PC-3 (cell line): ENCODE measurements around the gene SLC44A3. TPM values are rescaled to one million over a fixed set of nuclear protein-coding genes. Genes with fewer than 3 reads are reported as not detected.

Experiments
- ATAC-seq: fragments of 200-7000 bp; cut with Tn5 transposase; 2 replicates; pipeline ENCODE4 v1.9.1; 2020; ENCODE audit warnings: mild to moderate bottlenecking, moderate library complexity
- BruUV-seq: library from RNA; stranded (reverse); fragments of 400-500 nt; replicated peaks from 2 replicates; lab custom pipeline; 2021; lab: Mats Ljungman, UMichigan
- CTCF ChIA-PET: fragments of 300-600 bp; sonication (Branson Sonifier 250); formaldehyde crosslinking; loops from one replicate; lab custom pipeline; 2022; ENCODE audit warnings: antibody characterized with exemption; lab: Charles Lee
- POLR2A ChIA-PET: fragments of 300-600 bp; sonication (Branson Sonifier 250); formaldehyde crosslinking; loops from one replicate; lab custom pipeline; 2022; ENCODE audit warnings: antibody characterized with exemption; ENCODE audit not compliant: unreplicated experiment; lab: Charles Lee
- DNase-seq: peaks from one replicate; pipeline ENCODE4 v3.0.0-alpha.2; 2015
- H2AFZ ChIP-seq: fragments of 300-600 bp; sonication (generic); 2 replicates; pipeline ENCODE4 v1.6.0; 2016; ENCODE audit warnings: antibody characterized with exemption, low read length
- H3F3A ChIP-seq: fragments of 300-600 bp; sonication (generic); one replicate; pipeline ENCODE4 v1.6.0; 2017; ENCODE audit warnings: antibody characterized with exemption, low read length, control low read depth, mild to moderate bottlenecking; ENCODE audit not compliant: unreplicated experiment
- H3K27ac ChIP-seq: fragments of 300-600 bp; sonication (generic); 2 replicates; pipeline ENCODE4 v1.5.1; 2016; ENCODE audit warnings: mild to moderate bottlenecking, low read length
- H3K27me3 ChIP-seq: fragments of 300-600 bp; sonication (generic); 2 replicates; pipeline ENCODE4 v1.6.1; 2016; ENCODE audit warnings: low read length, mixed read lengths
- H3K36me3 ChIP-seq: fragments of 300-600 bp; sonication (generic); 2 replicates; pipeline ENCODE4 v1.6.1; 2016; ENCODE audit warnings: low read depth, mixed run types, low read length, mixed read lengths
- H3K4me1 ChIP-seq: fragments of 300-600 bp; sonication (generic); 2 replicates; pipeline ENCODE4 v1.5.1; 2016; ENCODE audit warnings: low read length; ENCODE audit not compliant: insufficient read depth
- H3K4me2 ChIP-seq: fragments of 300-600 bp; sonication (generic); 2 replicates; pipeline ENCODE4 v1.6.0; 2016; ENCODE audit warnings: low read length
- H3K4me3 ChIP-seq: fragments of 300-600 bp; sonication (generic); 2 replicates; pipeline ENCODE4 v1.5.1; 2016; ENCODE audit warnings: mild to moderate bottlenecking, low read length, mixed read lengths
- H3K79me2 ChIP-seq: fragments of 300-600 bp; sonication (generic); 2 replicates; pipeline ENCODE4 v1.6.1; 2017; ENCODE audit warnings: low read length, mixed read lengths
- H3K9ac ChIP-seq: fragments of 300-600 bp; sonication (generic); 2 replicates; pipeline ENCODE4 v1.6.0; 2016; ENCODE audit warnings: mild to moderate bottlenecking, low read length
- H3K9me2 ChIP-seq: fragments of 300-600 bp; sonication (generic); replicated peaks from 2 replicates; pipeline ENCODE4 v1.6.1; 2016; ENCODE audit warnings: mixed run types, low read length, mixed read lengths
- H3K9me3 ChIP-seq: fragments of 300-600 bp; sonication (generic); 2 replicates; pipeline ENCODE4 v1.6.1; 2016; ENCODE audit warnings: low read length, mixed read lengths
- H4K20me1 ChIP-seq: fragments of 300-600 bp; sonication (generic); 2 replicates; pipeline ENCODE4 v1.6.1; 2016; ENCODE audit warnings: low read length, mixed read lengths
- CTCF ChIP-seq: fragments of 300-600 bp; sonication (generic); conservative IDR thresholded peaks from 2 replicates; pipeline ENCODE4 v1.5.1; 2017; ENCODE audit warnings: antibody characterized with exemption, low read depth, mild to moderate bottlenecking, low read length
- EZH2 ChIP-seq: fragments of 300-600 bp; sonication (generic); IDR thresholded peaks from one replicate; pipeline ENCODE4 v1.6.1; 2017; ENCODE audit warnings: antibody characterized with exemption, mild to moderate bottlenecking, low read length; ENCODE audit not compliant: unreplicated experiment
- EZH2phosphoT487 ChIP-seq: fragments of 300-600 bp; sonication (generic); IDR thresholded peaks from 2 replicates; pipeline ENCODE4 v1.6.1; 2018; ENCODE audit warnings: mild to moderate bottlenecking, antibody characterized with exemption, low read length, borderline replicate concordance
- intact Hi-C: fragments of 100-400 bp; cut with micrococcal nuclease; formaldehyde crosslinking; loops from 2 replicates; pipeline ENCODE4 v1.9.0; 2023
- total RNA-seq: library from RNA; depleted of rRNA; stranded (reverse); fragments of >200 nt; gene quantifications from 2 replicates; pipeline ENCODE4 v1.2.3, GENCODE V29; 2014

Gene SLC44A3
- total RNA-seq, 1 experiment from 2014 or later: 9.2 TPM

GRCh38 chr1:94886361-94886760 is 66.2 kb downstream of the SLC44A3 start:
- Histone ChIP-seq H4K20me1 (no peaks in the 10 kb centered on the region), H2AFZ (no peak overlapping the region), H3K36me3 (peaks cover 2% of the 10 kb centered on the region; the same call in 1 of the 2 replicates), H3K27me3 (no peaks in the 10 kb centered on the region), H3K27ac (no peak overlapping the region), H3K9me3 (no peaks in the 10 kb centered on the region), H3F3A (peaks cover 6% of the 10 kb centered on the region), H3K4me2 (no peak overlapping the region), H3K4me1 (peaks cover 13% of the 10 kb centered on the region), H3K9me2 (no peaks in the 10 kb centered on the region), H3K9ac (no peak overlapping the region), H3K4me3 (no peak overlapping the region), H3K79me2 (no peaks in the 10 kb centered on the region)
- no TSS peak for BruUV-seq
- DNase-seq (no peak), ATAC-seq (no peak)
- ChIA-PET POLR2A (no interaction called here), CTCF (no interaction called here)
- TF ChIP-seq EZH2phosphoT487 (no peak), CTCF (no peak), EZH2 (no peak)
- intact Hi-C loops: no loop called here

- CTCF ChIA-PET: no interaction called here
- BruUV-seq: no TSS peak
- H3K4me1 ChIP-seq: peaks cover 13% of the 10 kb centered on the region
- H3K27me3 ChIP-seq: no peaks in the 10 kb centered on the region
- H3K36me3 ChIP-seq: peaks cover 3% of the 10 kb centered on the region
- peaks cover 6% of the 10 kb centered on the region for H3F3A ChIP-seq
- no peak for ATAC-seq
- no peaks in the 10 kb centered on the region for H3K9me3 ChIP-seq
- intact Hi-C loops: no loop called here
- H3K4me3 ChIP-seq: no peak overlapping the region
- no peak overlapping the region for H3K4me2 ChIP-seq
- POLR2A ChIA-PET: no interaction called here
- no peak overlapping the region for H2AFZ ChIP-seq
- no peak for DNase-seq
- no peaks in the 10 kb centered on the region for H3K79me2 ChIP-seq
- H3K27ac ChIP-seq: no peak overlapping the region
- no peak overlapping the region for H3K9ac ChIP-seq
- H4K20me1 ChIP-seq: no peaks in the 10 kb centered on the region
- H3K9me2 ChIP-seq: no peaks in the 10 kb centered on the region
- TF ChIP-seq EZH2phosphoT487 (no peak), CTCF (no peak), EZH2 (no peak)
Observed at GRCh38 chr1:94887106-94887505, 66.9 kb downstream of the SLC44A3 start.

GRCh38 chr1:94887603-94888171 is 67.5 kb downstream of the SLC44A3 start:
- DNase-seq (no peak), ATAC-seq (no peak)
- Histone ChIP-seq H3K36me3 (peaks cover 3% of the 10 kb centered on the region), H3K9ac (no peak overlapping the region), H3K9me2 (no peaks in the 10 kb centered on the region), H3K79me2 (no peaks in the 10 kb centered on the region), H3K27ac (no peak overlapping the region), H3K4me2 (no peak overlapping the region), H3K9me3 (no peaks in the 10 kb centered on the region), H3K27me3 (no peaks in the 10 kb centered on the region), H3K4me3 (no peak overlapping the region), H3F3A (peaks cover 6% of the 10 kb centered on the region), H4K20me1 (no peaks in the 10 kb centered on the region), H3K4me1 (peaks cover 13% of the 10 kb centered on the region), H2AFZ (no peak overlapping the region)
- BruUV-seq: no TSS peak
- ChIA-PET CTCF (no interaction called here), POLR2A (no interaction called here)
- intact Hi-C loops: no loop called here
- TF ChIP-seq CTCF: no peak
- TF ChIP-seq EZH2phosphoT487: no peak
- no peak for TF ChIP-seq EZH2
